Activated CD8-positive, alpha-beta T cell treated with anti-CD3 and anti-CD28 coated beads, Interleukin-2, amount 10 ng/mL, durations not matched to agents 7 days and 5 days (primary cell): ENCODE results near the gene ADRA2B. TPM values are rescaled to one million over a fixed set of nuclear protein-coding genes. Genes with fewer than 3 reads are reported as not detected.
A peak's percentile ranks its signal among the peaks of the same experiment; 100 is the strongest.

Source experiments
- ATAC-seq: fragments of 150-1000 bp; cut with Tn5 transposase; one replicate; pipeline ENCODE4 v1.10.0; 2021; ENCODE audit warnings: moderate library complexity
- CTCF ChIA-PET: fragments of 350-600 bp; sonication (Branson Sonifier 250); formaldehyde crosslinking; loops from one replicate; lab custom pipeline; 2021; ENCODE audit warnings: antibody characterized with exemption; lab: Charles Lee
- POLR2A ChIA-PET: fragments of 350-600 bp; sonication (Branson Sonifier 250); formaldehyde crosslinking; loops from one replicate; lab custom pipeline; 2021; ENCODE audit warnings: antibody characterized with exemption; lab: Charles Lee
- DNase-seq: peaks from one replicate; pipeline ENCODE4 v3.0.0-alpha.2; 2020
- H3K27ac Mint-ChIP-seq: one replicate; pipeline ENCODE4 v1.8.0; 2021; ENCODE audit warnings: mild to moderate bottlenecking, mixed read lengths
- H3K27me3 Mint-ChIP-seq: one replicate; pipeline ENCODE4 v1.8.0; 2021; ENCODE audit warnings: low read depth, mixed read lengths
- H3K36me3 Mint-ChIP-seq: one replicate; pipeline ENCODE4 v1.8.0; 2021; ENCODE audit warnings: low read depth, mixed read lengths
- H3K4me1 Mint-ChIP-seq: one replicate; pipeline ENCODE4 v1.8.0; 2021; ENCODE audit warnings: low read depth, mixed read lengths
- H3K4me3 Mint-ChIP-seq: one replicate; pipeline ENCODE4 v1.8.0; 2021; ENCODE audit warnings: mild to moderate bottlenecking, mixed read lengths
- H3K9me3 Mint-ChIP-seq: one replicate; pipeline ENCODE4 v1.8.0; 2022; ENCODE audit warnings: mixed read lengths; ENCODE audit not compliant: insufficient read depth
- total RNA-seq, 2 experiments: library from RNA; stranded (reverse); gene quantifications; one replicate each; pipeline ENCODE4 v1.2.3, GENCODE V29; 2021

ADRA2B gene
- total RNA-seq, 2 experiments from 2014 or later, result 0.08 TPM; not detected in 1

- ATAC-seq (no peak), DNase-seq (no peak)
- CTCF ChIA-PET, result interaction anchor here (1.1 to 21.7 kb wide), 3 partner anchors 9 to 23 kb away, joined by 3 to 674 read pairs (median 3); no protein-coding TSS in a partner anchor
- Mint-ChIP-seq H3K4me3 (no peak overlapping the region), H3K36me3 (no peaks in the 10 kb centered on the region), H3K4me1 (peaks cover 65% of the 10 kb centered on the region), H3K9me3 (no peaks in the 10 kb centered on the region), H3K27me3 (no peaks in the 10 kb centered on the region), H3K27ac (peak overlapping the region; percentile 42)
- POLR2A ChIA-PET, result interaction anchor here (0.7 to 1.0 kb wide), 4 partner anchors 9 to 116 kb away, joined by 3 read pairs; partner anchors contain the start of gene CIAO1
These were observed 33.8 kb upstream of the ADRA2B start for GRCh38 chr2:96150007-96150640.

GRCh38 chr2:96148410-96149217 is 32.2 kb upstream of the ADRA2B start:
- peaks cover 75% of the 10 kb centered on the region for H3K4me1 Mint-ChIP-seq
- H3K4me3 Mint-ChIP-seq, result peak overlapping the region; percentile 42
- ChIA-PET CTCF (interaction anchor here (0.6 to 21.7 kb wide), 4 partner anchors 10 to 59 kb away, joined by 3 to 674 read pairs (median 12); partner anchors contain the start of gene ASTL), POLR2A (interaction anchor here (10.2 kb wide), 1 partner anchor 12 kb away, joined by 193 read pairs; no protein-coding TSS in a partner anchor)
- no peaks in the 10 kb centered on the region for H3K9me3 Mint-ChIP-seq
- DNase-seq (peak; percentile 96), ATAC-seq (peak; percentile 61)
- H3K36me3 Mint-ChIP-seq, result peaks cover 7% of the 10 kb centered on the region
- H3K27ac Mint-ChIP-seq, result peak overlapping the region; percentile 97
- no peaks in the 10 kb centered on the region for H3K27me3 Mint-ChIP-seq

DNA sequence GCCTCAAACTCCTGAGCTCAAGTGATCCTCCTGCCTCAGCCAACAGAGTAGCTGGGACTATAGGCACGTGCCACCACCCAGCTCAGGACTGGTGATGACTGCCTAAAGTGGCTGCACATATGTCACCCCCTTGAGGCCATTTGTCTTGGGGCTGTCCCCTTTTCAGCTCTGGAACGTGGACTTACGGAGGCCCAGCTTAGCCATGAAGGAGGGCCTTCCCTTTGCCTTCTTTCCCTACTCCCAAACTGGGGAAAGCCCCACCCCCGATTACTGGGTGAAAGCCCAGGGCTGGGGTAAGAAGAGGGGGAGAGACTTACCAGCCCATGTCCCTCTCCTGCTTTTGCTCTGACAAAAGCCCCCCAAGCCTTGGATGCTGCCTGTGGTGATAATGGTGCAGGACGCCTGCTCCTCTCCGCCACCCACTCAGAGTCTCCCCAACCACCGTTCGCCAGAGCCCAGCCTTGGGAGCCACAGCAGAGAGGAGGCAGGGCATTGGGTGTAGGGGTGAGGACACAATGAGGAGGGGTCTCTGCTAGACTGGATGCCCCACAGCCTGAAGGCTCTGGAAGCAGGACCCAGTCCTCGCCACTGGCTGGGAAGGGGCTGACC is 31.3 kb upstream of the ADRA2B start:
- Mint-ChIP-seq H3K36me3 (peaks cover 13% of the 10 kb centered on the region), H3K9me3 (no peaks in the 10 kb centered on the region), H3K27ac (peak overlapping the region; percentile 97), H3K4me3 (no peak overlapping the region), H3K27me3 (no peaks in the 10 kb centered on the region), H3K4me1 (peaks cover 80% of the 10 kb centered on the region)
- POLR2A ChIA-PET, result interaction anchor here (0.7 to 10.2 kb wide), 3 partner anchors 13 to 156 kb away, joined by 3 to 193 read pairs (median 5); partner anchors contain the start of genes ANKRD36C and STARD7
- CTCF ChIA-PET, result interaction anchor here (1.9 to 21.7 kb wide), 4 partner anchors 9 to 156 kb away, joined by 6 to 674 read pairs (median 14); partner anchors contain the start of genes ANKRD36C and ASTL
- no peak for DNase-seq
- no peak for ATAC-seq

DNA sequence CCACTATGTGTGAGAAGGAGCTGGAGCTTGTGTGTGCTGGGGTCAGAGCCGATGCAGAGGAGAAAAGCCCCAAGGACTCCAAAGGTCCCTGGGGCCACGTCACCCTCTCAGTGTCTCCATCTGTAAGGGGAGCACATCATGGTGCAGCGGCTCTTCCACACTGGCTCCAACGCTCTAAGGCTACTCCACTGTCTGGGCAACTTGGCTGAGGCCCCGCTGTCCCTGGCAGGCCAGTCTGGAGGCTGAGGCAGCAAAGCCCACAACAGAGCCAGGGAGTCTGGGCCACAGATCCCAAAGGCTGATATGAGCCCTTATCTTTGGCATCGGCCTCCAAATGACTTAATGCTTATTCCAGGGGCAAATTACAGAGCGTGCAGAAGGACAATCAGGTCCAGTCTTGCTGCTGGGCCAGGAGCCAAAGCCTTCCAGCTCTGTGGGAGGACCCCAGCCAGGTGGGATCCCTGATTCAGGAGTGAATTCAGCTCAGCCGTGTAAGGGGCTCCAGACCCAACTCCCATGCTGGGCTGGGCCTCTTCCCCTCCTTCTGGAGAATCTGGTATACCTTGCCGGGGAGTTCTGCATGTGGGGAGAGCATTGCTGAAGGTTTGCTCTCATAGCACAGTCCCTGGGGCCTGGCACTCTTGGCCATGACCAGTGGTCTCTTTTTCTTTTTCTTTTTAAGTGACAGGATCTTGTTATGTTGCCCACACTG is 30.7 kb upstream of the ADRA2B start:
- DNase-seq, result no peak
- Mint-ChIP-seq H3K36me3 (peaks cover 16% of the 10 kb centered on the region), H3K4me3 (peak overlapping the region; percentile 61), H3K27me3 (no peaks in the 10 kb centered on the region), H3K9me3 (no peaks in the 10 kb centered on the region), H3K4me1 (peaks cover 82% of the 10 kb centered on the region), H3K27ac (peak overlapping the region; percentile 97)
- ATAC-seq, result no peak
- ChIA-PET CTCF (interaction anchor here (0.7 to 21.7 kb wide), 6 partner anchors 8 to 155 kb away, joined by 3 to 674 read pairs (median 8); partner anchors contain the start of genes ANKRD36C and ASTL), POLR2A (interaction anchor here (0.7 to 10.2 kb wide), 5 partner anchors 14 to 155 kb away, joined by 3 to 193 read pairs (median 5); partner anchors contain the start of genes ANKRD36C and STARD7)

GRCh38 chr2:96146153-96146880 is 29.9 kb upstream of the ADRA2B start:
- peak; percentile 14 for ATAC-seq
- Mint-ChIP-seq H3K36me3 (peaks cover 16% of the 10 kb centered on the region), H3K27ac (peak overlapping the region; percentile 97), H3K9me3 (no peaks in the 10 kb centered on the region), H3K4me1 (peaks cover 76% of the 10 kb centered on the region), H3K27me3 (no peaks in the 10 kb centered on the region), H3K4me3 (peak overlapping the region; percentile 61)
- peak; percentile 87 for DNase-seq
- POLR2A ChIA-PET, result interaction anchor here (0.7 to 10.2 kb wide), 7 partner anchors 8 to 154 kb away, joined by 3 to 193 read pairs (median 5); partner anchors contain the start of genes ANKRD36C and STARD7
- CTCF ChIA-PET, result interaction anchor here (0.7 to 21.7 kb wide), 5 partner anchors 8 to 154 kb away, joined by 3 to 674 read pairs (median 10); partner anchors contain the start of genes ANKRD36C and ASTL

- Mint-ChIP-seq H3K27me3 (no peaks in the 10 kb centered on the region), H3K4me1 (peaks cover 71% of the 10 kb centered on the region), H3K36me3 (peaks cover 16% of the 10 kb centered on the region), H3K9me3 (no peaks in the 10 kb centered on the region), H3K27ac (peak overlapping the region; percentile 97), H3K4me3 (peak overlapping the region; percentile 61)
- CTCF ChIA-PET, result interaction anchor here (1.1 to 21.7 kb wide), 3 partner anchors 12 to 154 kb away, joined by 5 to 674 read pairs (median 10); partner anchors contain the start of gene ANKRD36C
- ATAC-seq, result no peak
- no peak for DNase-seq
- POLR2A ChIA-PET, result interaction anchor here (1.1 to 10.2 kb wide), 6 partner anchors 9 to 154 kb away, joined by 3 to 193 read pairs (median 5); partner anchors contain the start of genes ANKRD36C and STARD7
These were observed 29.4 kb upstream of the ADRA2B start for GRCh38 chr2:96145848-96146152.

DNA sequence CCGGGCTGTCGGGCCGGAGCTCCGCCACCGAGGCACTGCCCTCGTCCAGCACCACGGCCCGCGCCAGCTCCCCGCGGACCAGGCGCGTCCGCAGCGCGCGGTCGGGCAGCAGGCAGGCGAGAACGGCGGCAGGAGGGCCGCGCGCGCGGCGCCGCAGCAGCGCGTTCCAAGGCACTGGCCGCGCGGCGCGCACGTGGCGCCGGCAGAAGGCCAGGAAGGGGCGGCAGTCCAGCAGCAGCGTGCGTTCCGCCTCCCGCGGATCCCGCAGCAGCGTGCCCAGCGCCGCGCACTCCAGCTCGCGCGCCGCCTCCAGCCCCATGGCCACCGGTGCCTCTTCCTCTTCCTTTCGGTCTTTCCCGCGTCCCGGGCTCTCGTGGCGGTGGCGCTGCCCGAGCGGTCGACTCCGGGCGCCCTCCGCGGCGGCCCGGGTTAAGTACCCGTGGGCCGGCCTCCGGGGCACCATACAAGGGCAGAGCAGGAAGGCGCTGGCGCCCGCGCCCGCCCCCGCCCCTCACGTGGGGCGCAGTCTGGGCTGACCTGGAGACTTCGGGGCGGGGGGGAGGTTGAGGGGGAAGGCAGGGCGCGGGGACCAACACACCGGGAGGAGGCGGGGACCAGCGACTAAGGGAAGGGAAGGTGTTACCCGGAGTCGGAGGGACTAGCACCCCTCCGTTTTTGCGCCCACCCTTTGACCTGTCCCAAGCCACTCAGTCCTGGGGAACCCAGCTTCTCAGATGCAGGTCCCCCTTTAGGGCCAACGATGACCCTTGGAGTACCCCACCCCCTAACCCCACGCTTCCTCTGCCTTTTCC is 28.9 kb upstream of the ADRA2B start, which contains the start of gene DUSP2:
Gene DUSP2, minus strand, starts transcription at position 405 of the 812 bp plus-strand sequence. Its CDS starts 86 bp downstream, at position 319.
- H3K4me3 Mint-ChIP-seq, result peak within 1 kb of the TSS; percentile 88
- H3K27me3 Mint-ChIP-seq, result no peaks in the 10 kb centered on the region
- ChIA-PET CTCF (interaction anchor here (1.4 to 21.7 kb wide), 3 partner anchors 19 to 153 kb away, joined by 7 to 674 read pairs (median 10); partner anchors contain the start of gene ANKRD36C), POLR2A (interaction anchor here (0.6 to 10.2 kb wide), 10 partner anchors 9 to 153 kb away, joined by 3 to 193 read pairs (median 5); partner anchors contain the start of genes ANKRD36C and STARD7)
- peak; percentile 88 for DNase-seq
- peaks cover 16% of the 10 kb centered on the region for H3K36me3 Mint-ChIP-seq
- no peaks in the 10 kb centered on the region for H3K9me3 Mint-ChIP-seq
- peaks cover 65% of the 10 kb centered on the region for H3K4me1 Mint-ChIP-seq
- peak within 1 kb of the TSS; percentile 97 for H3K27ac Mint-ChIP-seq
- ATAC-seq, result peak; percentile 68

GRCh38 chr2:96144481-96145035 is 28.2 kb upstream of the ADRA2B start:
- ChIA-PET CTCF (interaction anchor here (1.4 to 21.7 kb wide), 4 partner anchors 19 to 153 kb away, joined by 5 to 674 read pairs (median 8); partner anchors contain the start of gene ANKRD36C), POLR2A (interaction anchor here (0.9 to 10.2 kb wide), 6 partner anchors 14 to 64 kb away, joined by 3 to 193 read pairs (median 5); partner anchors contain the start of gene STARD7)
- DNase-seq (peak; percentile 47), ATAC-seq (peak; percentile 2)
- H3K36me3 Mint-ChIP-seq, result peaks cover 16% of the 10 kb centered on the region
- peak overlapping the region; percentile 88 for H3K4me3 Mint-ChIP-seq
- H3K9me3 Mint-ChIP-seq, result no peaks in the 10 kb centered on the region
- peaks cover 65% of the 10 kb centered on the region for H3K4me1 Mint-ChIP-seq
- H3K27me3 Mint-ChIP-seq, result no peaks in the 10 kb centered on the region
- peak overlapping the region; percentile 92 for H3K27ac Mint-ChIP-seq
